ENCODE results near the gene AMN. TPM values are rescaled to one million over a fixed set of nuclear protein-coding genes. Genes with fewer than 3 reads are reported as not detected.

The AMN gene
- total RNA-seq, 1 donor from 2014 or later = 0.23 TPM

- Mint-ChIP-seq H3K36me3 (ENCODE audit: low read depth) (no peaks in the 10 kb centered on the region), H3K27me3 (ENCODE audit: low read depth) (peaks cover 4% of the 10 kb centered on the region), H3K4me3 (no peak overlapping the region), H3K27ac (ENCODE audit: unreplicated experiment) (no peak overlapping the region), H3K4me1 (no peaks in the 10 kb centered on the region), H3K9me3 (no peaks in the 10 kb centered on the region)
- TF ChIP-seq CTCF (conservative IDR thresholded peaks at IDR 0.05) = no peak
- no peak for DNase-seq (ENCODE audit: low read depth, low spot score)
Measured at GRCh38 chr14:102920273-102920997, 2.0 kb upstream of the AMN start.

- Mint-ChIP-seq H3K9me3 (no peaks in the 10 kb centered on the region), H3K4me1 (peaks cover 2% of the 10 kb centered on the region), H3K36me3 (ENCODE audit: low read depth) (no peaks in the 10 kb centered on the region), H3K27me3 (ENCODE audit: low read depth) (peaks cover 9% of the 10 kb centered on the region), H3K27ac (ENCODE audit: unreplicated experiment) (no peak overlapping the region), H3K4me3 (no peak overlapping the region)
- no peak for DNase-seq (ENCODE audit: low read depth, low spot score)
- no peak for TF ChIP-seq CTCF (conservative IDR thresholded peaks at IDR 0.05)
Measured at GRCh38 chr14:102920998-102921304, 1.5 kb upstream of the AMN start.

- no peak for TF ChIP-seq CTCF (conservative IDR thresholded peaks at IDR 0.05)
- H3K36me3 Mint-ChIP-seq (ENCODE audit: low read depth) = no peaks in the 10 kb centered on the region
- H3K9me3 Mint-ChIP-seq = no peaks in the 10 kb centered on the region
- no peak overlapping the region for H3K4me3 Mint-ChIP-seq
- H3K27me3 Mint-ChIP-seq (ENCODE audit: low read depth) = peaks cover 33% of the 10 kb centered on the region
- H3K27ac Mint-ChIP-seq (ENCODE audit: unreplicated experiment) = no peak overlapping the region
- peaks cover 6% of the 10 kb centered on the region for H3K4me1 Mint-ChIP-seq
- no peak for DNase-seq (ENCODE audit: low read depth, low spot score)
Measured at GRCh38 chr14:102923201-102923924, 900 bp downstream of the AMN start.

GRCh38 chr14:102923925-102924486 lies 1.5 kb downstream of the AMN start:
- no peak for TF ChIP-seq CTCF (conservative IDR thresholded peaks at IDR 0.05)
- Mint-ChIP-seq H3K4me1 (peaks cover 6% of the 10 kb centered on the region), H3K27me3 (ENCODE audit: low read depth) (peaks cover 37% of the 10 kb centered on the region), H3K36me3 (ENCODE audit: low read depth) (no peaks in the 10 kb centered on the region), H3K9me3 (no peaks in the 10 kb centered on the region), H3K4me3 (no peak overlapping the region), H3K27ac (ENCODE audit: unreplicated experiment) (no peak overlapping the region)
- DNase-seq (ENCODE audit: low read depth, low spot score) = no peak

GRCh38 chr14:102924632-102925588 lies 2.4 kb downstream of the AMN start:
- H3K4me1 Mint-ChIP-seq = peaks cover 6% of the 10 kb centered on the region
- no peaks in the 10 kb centered on the region for H3K36me3 Mint-ChIP-seq (ENCODE audit: low read depth)
- H3K4me3 Mint-ChIP-seq = no peak overlapping the region
- H3K27ac Mint-ChIP-seq (ENCODE audit: unreplicated experiment) = no peak overlapping the region
- H3K27me3 Mint-ChIP-seq (ENCODE audit: low read depth) = peaks cover 42% of the 10 kb centered on the region
- peak; percentile 38 for TF ChIP-seq CTCF (conservative IDR thresholded peaks at IDR 0.05)
- DNase-seq (ENCODE audit: low read depth, low spot score) = no peak
- H3K9me3 Mint-ChIP-seq = no peaks in the 10 kb centered on the region
